GM21390 (cell line): ENCODE results near the gene KRT86.
A peak's percentile ranks its signal among the peaks of the same experiment; 100 is the strongest.
"Not testable (repeated sequence)": the region's sequence is repeated elsewhere in the genome, so short reads cannot be mapped to it uniquely, and the experiment has no call there.

Experiments
- ATAC-seq: cut with Tn5 transposase; IDR thresholded peaks from one replicate; pipeline ENCODE4 v1.9.1; 2021; ENCODE audit not compliant: unreplicated experiment

The KRT86 gene

GRCh38 chr12:52290483-52291134 is 16.2 kb downstream of the KRT86 start:
- not testable (repeated sequence) for ATAC-seq

GRCh38 chr12:52291267-52291935 is 17.0 kb downstream of the KRT86 start, which contains the start of gene KRT81:
Gene KRT81 (minus strand): TSS chr12:52291534. CDS start chr12:52291465, 69 bp downstream.
- ATAC-seq: no peak

DNA sequence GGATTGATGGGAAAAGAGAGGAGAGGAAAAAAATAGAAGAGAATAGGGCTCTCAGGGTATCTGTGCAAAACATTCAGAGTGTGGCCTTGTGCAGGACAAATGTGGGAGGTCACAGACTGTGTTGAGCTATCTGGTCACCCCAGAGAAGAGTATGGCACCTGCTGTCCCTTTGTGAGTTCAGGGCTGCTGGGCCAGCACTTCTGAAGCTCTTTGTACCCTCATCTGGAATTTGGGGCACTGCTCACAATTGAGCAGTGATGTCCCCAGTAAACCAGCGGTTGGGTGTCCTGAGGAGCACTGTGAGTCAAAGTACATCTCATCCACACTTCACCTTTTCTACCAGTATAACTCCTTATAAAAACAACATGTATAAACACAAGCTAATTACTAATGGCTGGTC is 19.5 kb downstream of the KRT86 start:
- no peak for ATAC-seq

DNA sequence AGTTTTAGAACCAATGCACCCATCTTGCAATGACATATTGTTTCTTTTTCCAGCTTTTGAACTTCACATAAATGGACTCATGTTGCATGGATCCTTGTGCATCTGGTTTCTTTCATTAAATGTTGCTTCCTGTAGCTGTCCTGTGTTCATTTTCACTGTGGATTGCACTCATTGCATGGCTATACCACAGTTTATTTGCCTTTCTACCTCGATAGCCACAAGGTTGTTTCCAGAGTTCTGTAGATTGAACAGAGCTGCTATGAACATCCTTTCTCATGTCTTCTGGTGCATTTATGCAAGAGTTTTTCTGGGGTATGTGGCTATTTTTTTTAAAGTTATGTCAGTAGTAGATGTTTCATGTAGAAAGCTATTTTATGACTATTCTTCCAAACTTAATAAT is 20.4 kb downstream of the KRT86 start:
- ATAC-seq: no peak

GRCh38 chr12:52295663-52296062 is 21.2 kb downstream of the KRT86 start:
- ATAC-seq: no peak

- ATAC-seq: no peak
Measured at GRCh38 chr12:52296572-52297215, 22.2 kb downstream of the KRT86 start.

DNA sequence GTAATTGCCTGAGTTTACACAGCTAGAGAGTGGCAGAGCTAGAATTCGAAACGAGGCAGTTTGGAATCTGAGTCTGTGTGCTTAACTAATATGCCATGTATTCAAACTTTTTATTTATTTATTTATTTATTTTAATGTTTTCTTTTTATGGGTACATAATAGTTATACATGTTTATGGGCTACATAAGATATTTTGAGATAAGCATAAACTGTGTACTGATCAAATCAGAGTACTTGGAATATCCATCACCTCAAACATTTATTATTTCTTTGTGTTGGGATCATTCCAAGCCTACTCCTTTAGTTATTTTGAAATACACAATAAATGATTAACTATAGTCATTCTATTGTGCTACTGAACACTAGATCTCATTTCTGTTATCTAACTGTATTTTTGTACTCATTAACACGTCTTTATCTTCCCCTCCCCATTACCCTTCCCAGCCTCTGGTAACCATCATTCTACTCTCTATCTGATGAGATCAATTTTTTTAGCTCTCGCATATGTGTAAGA is 24.3 kb downstream of the KRT86 start:
- ATAC-seq: no peak

- no peak for ATAC-seq
Measured at GRCh38 chr12:52300796-52301691, 26.6 kb downstream of the KRT86 start.

GRCh38 chr12:52301721-52302120 is 27.3 kb downstream of the KRT86 start:
- not testable (repeated sequence) for ATAC-seq

DNA sequence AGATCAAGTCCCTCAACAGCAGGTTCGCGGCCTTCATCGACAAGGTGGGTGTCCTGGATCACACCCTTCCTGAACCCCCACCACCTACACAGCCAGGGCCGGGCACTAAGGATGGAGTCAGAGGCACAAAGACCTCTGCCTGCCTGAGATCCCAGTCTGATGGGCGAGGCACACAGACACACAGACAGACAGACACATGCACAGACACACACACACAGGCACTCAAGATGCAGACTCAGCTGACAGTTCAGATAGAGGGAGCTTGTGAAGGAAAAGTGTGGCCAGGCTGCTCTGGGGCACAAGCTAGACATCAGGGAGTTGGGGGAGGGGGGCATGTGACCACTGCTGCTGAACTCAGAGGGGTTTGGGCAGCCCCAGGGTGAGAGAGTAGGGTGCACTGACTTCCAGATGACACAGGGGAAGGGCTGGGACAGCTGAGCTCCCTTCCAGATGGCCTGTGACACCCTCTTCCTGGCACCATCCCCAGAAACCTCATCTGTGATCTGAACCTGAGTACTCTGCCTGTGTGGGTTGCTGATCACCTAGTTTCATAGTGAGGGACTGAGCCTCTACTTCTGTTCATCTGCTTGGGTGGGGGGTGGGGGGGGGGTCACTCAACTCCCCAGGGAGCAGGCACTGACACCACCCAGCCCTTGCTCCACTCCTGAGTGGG is 27.9 kb downstream of the KRT86 start:
- not testable (repeated sequence) for ATAC-seq

- peak; percentile 88 for ATAC-seq
Measured at GRCh38 chr12:52304941-52305411, 30.5 kb downstream of the KRT86 start.

DNA sequence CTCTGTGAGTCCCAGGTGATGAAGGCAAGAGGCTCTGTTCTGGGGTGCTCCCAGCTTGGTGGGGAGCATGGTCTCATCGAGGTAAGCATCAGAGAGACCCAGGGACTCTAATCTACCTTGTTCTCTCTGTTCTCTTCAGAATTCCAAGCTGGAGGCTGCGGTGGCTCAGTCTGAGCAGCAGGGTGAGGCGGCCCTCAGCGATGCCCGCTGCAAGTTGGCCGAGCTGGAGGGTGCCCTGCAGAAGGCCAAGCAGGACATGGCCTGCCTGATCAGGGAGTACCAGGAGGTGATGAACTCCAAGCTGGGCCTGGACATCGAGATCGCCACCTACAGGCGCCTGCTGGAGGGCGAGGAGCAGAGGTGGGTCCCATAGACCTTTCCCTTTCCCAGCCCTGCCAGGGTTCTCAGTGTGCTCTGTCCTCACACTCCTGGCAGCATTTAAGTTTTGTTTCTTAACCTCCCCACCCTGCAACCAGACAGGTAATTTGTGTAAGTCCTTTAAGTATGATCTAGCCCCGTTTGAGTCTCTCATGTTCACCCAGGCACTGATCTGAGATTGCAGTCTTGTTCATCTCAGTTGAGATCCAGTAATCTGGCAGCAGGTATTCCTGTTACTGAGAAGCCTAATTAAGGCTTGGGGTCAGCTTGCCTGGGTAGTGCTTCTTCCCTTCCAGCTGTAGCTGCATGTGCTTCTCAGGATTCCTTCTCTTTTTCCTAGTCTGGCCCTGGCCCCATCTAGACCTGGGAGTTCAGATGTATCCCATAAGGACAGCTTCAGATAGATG is 31.7 kb downstream of the KRT86 start:
- ATAC-seq: no peak

DNA sequence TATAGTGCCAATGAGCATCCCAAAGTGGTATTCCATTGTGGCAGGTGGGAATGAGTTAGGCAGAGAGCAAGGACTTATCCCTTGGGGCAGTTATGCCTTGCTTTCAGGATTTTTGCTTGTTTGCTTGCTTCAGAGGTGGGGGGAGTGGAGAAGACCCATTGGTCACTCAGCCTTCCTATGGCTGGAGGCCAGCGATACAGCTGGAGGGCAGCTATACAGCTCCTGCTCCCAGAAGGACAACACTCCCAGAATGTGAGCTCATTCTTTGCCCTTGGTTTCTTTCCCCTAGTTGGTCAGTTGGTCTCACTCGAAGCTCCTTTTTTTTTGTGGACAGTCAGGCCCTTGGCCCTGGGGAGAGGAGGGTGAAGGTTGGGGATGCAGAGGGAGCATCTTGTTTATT is 32.3 kb downstream of the KRT86 start:
- ATAC-seq: no peak

DNA sequence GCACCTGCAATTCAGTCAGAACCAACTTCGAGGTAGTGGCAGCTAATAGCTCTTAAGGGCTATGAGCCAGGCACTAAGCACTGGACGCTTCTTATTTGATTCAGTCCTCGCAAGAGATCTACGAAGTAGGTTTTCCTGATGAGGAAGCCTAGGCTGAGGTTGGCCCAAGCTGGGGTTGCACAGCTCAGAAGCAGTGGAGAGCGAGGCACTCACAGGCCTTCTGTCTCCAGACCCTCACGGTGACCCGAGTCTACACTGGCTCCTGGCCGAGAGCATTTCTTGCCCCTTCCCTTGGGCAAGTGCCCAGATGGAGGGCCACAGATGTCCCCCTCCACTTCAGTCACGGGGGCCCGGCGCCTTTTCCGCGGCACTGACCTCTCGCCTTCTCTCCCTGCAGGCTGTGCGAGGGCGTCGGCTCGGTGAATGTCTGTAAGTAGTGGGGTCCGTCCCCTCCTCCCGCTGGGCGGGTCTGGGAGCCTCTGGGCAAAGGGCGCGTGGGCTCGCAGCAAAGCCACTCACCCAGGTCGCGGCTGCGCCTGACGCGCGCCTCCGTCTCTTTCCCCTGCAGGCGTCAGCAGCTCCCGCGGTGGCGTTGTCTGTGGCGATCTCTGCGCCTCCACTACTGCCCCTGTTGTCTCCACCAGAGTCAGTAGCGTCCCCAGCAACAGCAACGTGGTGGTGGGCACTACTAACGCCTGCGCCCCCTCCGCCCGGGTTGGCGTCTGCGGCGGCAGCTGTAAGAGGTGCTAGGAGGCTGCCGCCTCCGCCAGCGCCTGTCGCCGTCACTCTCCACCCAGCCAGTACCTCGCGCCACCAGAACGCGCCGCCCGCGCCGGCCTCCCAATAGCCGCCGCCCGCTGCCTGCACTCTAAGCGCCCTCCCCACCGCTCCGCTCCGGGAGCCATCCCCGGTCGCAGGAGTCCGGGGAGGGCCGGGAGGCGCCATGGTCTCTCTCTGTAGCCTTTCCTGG is 33.7 kb downstream of the KRT86 start:
- no peak for ATAC-seq

DNA sequence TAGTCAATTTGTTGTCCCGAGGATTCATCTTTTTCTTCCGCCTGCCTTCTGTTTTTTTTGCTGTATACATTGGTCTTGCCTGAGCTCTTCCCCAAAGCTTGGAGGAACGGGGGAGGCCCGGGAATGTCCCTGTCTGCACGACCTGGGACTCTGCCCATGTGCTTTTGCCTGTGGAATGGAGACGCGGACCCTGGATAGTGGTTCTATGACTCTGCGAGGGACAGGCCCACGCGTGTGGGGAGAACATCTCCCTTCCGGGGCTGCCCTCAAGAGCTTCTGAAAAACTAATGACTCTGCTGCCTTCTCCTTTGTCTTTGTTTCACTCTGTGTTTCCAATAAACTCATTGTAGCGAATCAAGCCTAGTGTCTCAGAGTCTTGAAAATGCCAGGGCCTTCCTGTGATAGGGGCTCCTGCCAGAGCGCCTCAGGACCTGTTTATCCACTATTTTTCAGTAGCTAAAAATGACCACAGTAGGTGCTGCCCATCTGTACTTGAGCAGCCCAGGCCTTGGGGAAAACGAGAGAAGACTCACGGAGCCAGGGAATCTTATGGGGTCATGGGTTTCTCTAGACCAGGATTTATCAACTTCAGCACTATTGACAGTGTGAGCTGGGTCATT is 34.5 kb downstream of the KRT86 start:
- no peak for ATAC-seq

GRCh38 chr12:52310622-52311284 is 36.3 kb downstream of the KRT86 start:
- ATAC-seq: no peak

DNA sequence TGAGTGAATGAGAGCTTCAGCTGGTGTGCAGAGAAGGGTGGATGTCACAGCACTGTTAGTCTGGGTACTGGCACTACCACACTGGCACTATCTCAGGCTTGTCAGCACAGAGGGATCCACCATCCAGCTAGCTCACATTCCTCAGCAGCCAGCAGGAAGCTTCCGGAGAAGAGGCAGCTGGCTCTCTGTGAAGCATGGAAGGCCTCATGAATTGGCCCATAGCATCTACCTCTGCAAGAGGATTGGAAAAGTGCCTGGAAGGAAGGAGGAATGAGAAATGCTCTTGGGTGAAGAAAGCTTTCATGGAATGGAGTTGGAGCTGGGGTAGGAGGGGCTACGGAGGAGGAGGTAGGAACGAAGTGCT is 36.8 kb downstream of the KRT86 start:
- ATAC-seq: no peak
